SIG-M5 (cell line): Measurements from ENCODE around the gene PRRT2.

Source experiments
- DNase-seq: peaks from one replicate; lab custom pipeline; 2025; lab: John Stamatoyannopoulos, UW

Gene PRRT2

GRCh38 chr16:29862884-29863668 is 51.1 kb downstream of the PRRT2 start, which contains the start of gene CDIPT:
Gene CDIPT (minus strand): TSS chr16:29863226. CDS start chr16:29862857, 369 bp downstream.
- DNase-seq: peak; percentile 67

GRCh38 chr16:29863669-29863984 is 51.6 kb downstream of the PRRT2 start:
- no peak for DNase-seq

DNA sequence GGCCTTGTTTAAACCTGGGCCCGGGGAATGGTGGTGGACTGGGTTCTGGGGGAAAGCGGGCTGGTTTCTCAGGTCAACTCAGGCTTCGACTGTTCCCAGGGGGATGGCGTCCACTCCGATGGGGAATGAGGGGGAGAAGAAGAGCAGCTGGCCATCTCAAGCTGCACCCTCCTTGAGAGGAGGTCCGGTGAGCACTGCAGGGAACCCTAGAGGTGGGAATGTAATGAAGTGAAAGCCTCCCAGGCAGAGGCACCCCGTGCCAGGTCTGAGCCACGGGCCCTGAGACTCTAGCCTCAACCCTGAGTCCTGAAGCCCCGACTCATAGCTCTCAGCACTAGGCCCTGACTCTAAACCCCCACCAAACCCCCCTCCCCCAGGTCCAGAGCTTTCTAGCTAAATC is 52.2 kb downstream of the PRRT2 start:
- no peak for DNase-seq
